Neuronal stem cell (in vitro differentiated cells): ENCODE results near the gene PLAAT3.
A peak's percentile ranks its signal among the peaks of the same experiment; 100 is the strongest.

Experiments
- DNase-seq: peaks from one replicate; pipeline ENCODE4 v3.0.0-alpha.2; 2013; ENCODE audit warnings: low spot score
- H2AFZ ChIP-seq: one replicate; pipeline ENCODE4 v1.6.1; 2013; ENCODE audit warnings: mild to moderate bottlenecking, low read length, inconsistent platforms
- H2AK5ac ChIP-seq: 2 replicates; pipeline ENCODE4 v1.6.1; 2013; ENCODE audit warnings: low read depth, mild to moderate bottlenecking, inconsistent platforms, low read length, moderate library complexity, mixed read lengths
- H2BK120ac ChIP-seq: 2 replicates; pipeline ENCODE4 v1.6.1; 2013; ENCODE audit warnings: low read depth, mild to moderate bottlenecking, inconsistent platforms, low read length, moderate library complexity, mixed read lengths
- H2BK12ac ChIP-seq: one replicate; pipeline ENCODE4 v1.6.1; 2013; ENCODE audit warnings: low read length, inconsistent platforms
- H2BK15ac ChIP-seq: 2 replicates; pipeline ENCODE4 v1.6.1; 2013; ENCODE audit warnings: mild to moderate bottlenecking, low read length, inconsistent platforms, mixed read lengths
- H2BK5ac ChIP-seq: one replicate; pipeline ENCODE4 v1.6.1; 2013; ENCODE audit warnings: inconsistent platforms, mild to moderate bottlenecking, low read length, moderate library complexity
- H3K14ac ChIP-seq: one replicate; pipeline ENCODE4 v1.6.1; 2013; ENCODE audit warnings: low read length, inconsistent platforms
- H3K18ac ChIP-seq: 2 replicates; pipeline ENCODE4 v1.6.1; 2013; ENCODE audit warnings: low read length, inconsistent platforms
- H3K23ac ChIP-seq: 2 replicates; pipeline ENCODE4 v1.6.1; 2013; ENCODE audit warnings: low read depth, mild to moderate bottlenecking, mixed read lengths, low read length, inconsistent platforms; ENCODE audit not compliant: poor library complexity
- H3K27ac ChIP-seq: replicated peaks from 3 replicates; pipeline ENCODE4 v1.5.1; 2013; ENCODE audit warnings: low read length, inconsistent platforms
- H3K27me3 ChIP-seq, 3 experiments: 2 replicates each; pipeline ENCODE4 v1.6.1; 2013; ENCODE audit warnings: low read length in 3 of 3, mild to moderate bottlenecking in 2 of 3, inconsistent platforms in 1 of 3, low read depth in 1 of 3, mixed read lengths in 1 of 3, moderate library complexity in 1 of 3; ENCODE audit not compliant: control insufficient read depth in 3 of 3, insufficient read depth in 3 of 3
- H3K36me3 ChIP-seq, 2 donors: replicated peaks in 1 of 2; 2 replicates each; pipeline ENCODE4 v1.6.1; 2013; ENCODE audit warnings: low read length in 2 of 2; ENCODE audit not compliant: control insufficient read depth in 2 of 2, insufficient read depth in 2 of 2
- H3K4ac ChIP-seq: 2 replicates; pipeline ENCODE4 v1.6.1; 2013; ENCODE audit warnings: inconsistent platforms, mild to moderate bottlenecking, low read length, moderate library complexity
- H3K4me1 ChIP-seq, 2 donors: 1 replicate in 1 of 2; 2 replicates in 1 of 2; pipeline ENCODE4 v1.6.1; 2013; ENCODE audit warnings: low read length in 2 of 2, low read depth in 1 of 2; ENCODE audit not compliant: control insufficient read depth in 2 of 2, insufficient read depth in 1 of 2
- H3K4me2 ChIP-seq: one replicate; pipeline ENCODE4 v1.6.1; 2013; ENCODE audit warnings: mild to moderate bottlenecking, low read length, inconsistent platforms; ENCODE audit not compliant: insufficient read depth, poor library complexity, severe bottlenecking
- H3K4me3 ChIP-seq, 2 donors: 2 replicates each; pipeline ENCODE4 v1.5.1; 2013; ENCODE audit warnings: low read length in 2 of 2, mild to moderate bottlenecking in 2 of 2, inconsistent platforms in 1 of 2, moderate library complexity in 1 of 2
- H3K79me1 ChIP-seq: one replicate; pipeline ENCODE4 v1.6.1; 2013; ENCODE audit warnings: low read depth, mild to moderate bottlenecking, inconsistent platforms, low read length, moderate library complexity
- H3K9ac ChIP-seq: one replicate; pipeline ENCODE4 v1.6.1; 2013; ENCODE audit warnings: mild to moderate bottlenecking, low read depth, low read length, inconsistent platforms; ENCODE audit not compliant: poor library complexity
- H3K9me3 ChIP-seq, 2 donors: replicated peaks in 1 of 2; 2 replicates each; pipeline versions ENCODE3 to v1.6.1; 2013; ENCODE audit warnings: low read length in 2 of 2, mild to moderate bottlenecking in 2 of 2, inconsistent platforms in 1 of 2, low read depth in 1 of 2, mixed read lengths in 1 of 2, moderate library complexity in 1 of 2; ENCODE audit not compliant: control insufficient read depth in 2 of 2, insufficient read depth in 1 of 2
- H4K8ac ChIP-seq: one replicate; pipeline ENCODE4 v1.6.1; 2013; ENCODE audit warnings: low read depth, mild to moderate bottlenecking, inconsistent platforms, low read length, moderate library complexity
- H4K91ac ChIP-seq: one replicate; pipeline ENCODE4 v1.6.1; 2013; ENCODE audit warnings: low read length, low read depth, mild to moderate bottlenecking, inconsistent platforms; ENCODE audit not compliant: poor library complexity
- WGBS, 2 donors: extraction: QIAGEN DNeasy Blood & Tissue Kit; methylation state at CpG; one replicate each; pipeline ENCODE4 v1.1.7; 2013; ENCODE audit warnings: missing lambda C conversion rate in 2 of 2, mixed read lengths in 1 of 2; ENCODE audit not compliant: insufficient read length in 2 of 2, insufficient replicate concordance in 1 of 2; ENCODE audit errors: extremely low coverage in 2 of 2; 5-methylcytosine and 5-hydroxymethylcytosine counted together

PLAAT3 gene

DNA sequence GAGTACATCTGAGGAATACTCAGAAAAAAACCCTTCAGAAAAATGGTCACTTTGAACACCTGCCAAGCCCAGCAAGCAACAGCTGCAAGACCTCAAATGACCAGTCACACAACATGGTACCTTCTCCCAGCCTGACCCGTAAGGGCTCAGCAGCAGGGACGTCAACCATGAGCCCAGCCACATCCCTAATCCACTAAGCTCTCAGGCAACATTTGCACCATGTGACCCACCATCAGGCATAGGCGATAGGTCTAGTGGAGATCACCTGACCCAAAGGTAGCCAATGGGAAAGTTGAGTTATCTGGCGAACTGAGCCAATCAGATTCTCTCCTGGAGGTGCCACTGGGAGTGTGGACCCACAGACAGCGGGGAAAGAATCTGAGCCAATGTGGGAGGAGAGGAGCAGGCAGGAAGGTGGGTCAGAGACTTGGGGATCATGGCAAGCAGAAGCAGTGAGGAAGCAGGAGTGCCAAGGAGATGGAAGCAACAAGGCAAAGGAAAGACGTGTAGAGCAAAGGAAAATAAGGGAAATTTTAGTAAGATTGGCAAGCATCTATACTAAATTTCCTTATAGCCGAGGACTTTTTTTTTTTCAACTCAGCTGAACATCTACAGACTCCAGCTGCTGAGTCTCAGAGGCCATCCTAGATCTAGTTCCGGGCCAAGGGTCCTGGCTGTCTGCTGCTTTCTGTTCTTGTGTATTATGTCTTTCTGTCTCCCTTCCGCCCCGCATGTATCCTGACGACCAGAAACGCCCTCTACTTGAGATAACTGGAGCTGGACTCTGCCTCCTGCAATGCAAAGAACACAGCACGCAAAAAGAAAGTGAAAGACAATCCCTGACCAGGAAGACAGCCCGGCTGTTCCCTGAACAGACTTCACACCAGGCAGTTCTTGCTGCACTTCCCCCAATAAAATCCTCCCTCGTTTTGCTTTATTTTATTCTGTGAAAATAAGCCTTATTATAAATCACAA, 40.1 kb downstream of the PLAAT3 start:
- Histone ChIP-seq H2BK12ac (no peak overlapping the region), H2BK15ac (no peak overlapping the region), H3K27ac (no peak overlapping the region), H3K14ac (no peak overlapping the region), H3K23ac (no peak overlapping the region), H3K4ac (no peak overlapping the region), H3K36me3 (no peaks in the 10 kb centered on the region), H4K8ac (no peak overlapping the region), H3K27me3 (no peaks in the 10 kb centered on the region), H2AFZ (peak overlapping the region; percentile 75), H3K4me3 (no peak overlapping the region), H2BK120ac (no peak overlapping the region), H3K9me3 (peaks cover 0 to 2% of the 10 kb centered on the region in 2 donors), H3K79me1 (no peaks in the 10 kb centered on the region), H2AK5ac (no peak overlapping the region), H3K4me1 (peaks cover 6 to 13% of the 10 kb centered on the region in 2 donors), H3K18ac (no peak overlapping the region), H4K91ac (no peak overlapping the region), H2BK5ac (no peak overlapping the region), H3K4me2 (no peak overlapping the region), H3K9ac (no peak overlapping the region)
- no CpG with 5 or more reads among the region's 15 CpGs for WGBS, 2 donors
- no peak for DNase-seq

DNA sequence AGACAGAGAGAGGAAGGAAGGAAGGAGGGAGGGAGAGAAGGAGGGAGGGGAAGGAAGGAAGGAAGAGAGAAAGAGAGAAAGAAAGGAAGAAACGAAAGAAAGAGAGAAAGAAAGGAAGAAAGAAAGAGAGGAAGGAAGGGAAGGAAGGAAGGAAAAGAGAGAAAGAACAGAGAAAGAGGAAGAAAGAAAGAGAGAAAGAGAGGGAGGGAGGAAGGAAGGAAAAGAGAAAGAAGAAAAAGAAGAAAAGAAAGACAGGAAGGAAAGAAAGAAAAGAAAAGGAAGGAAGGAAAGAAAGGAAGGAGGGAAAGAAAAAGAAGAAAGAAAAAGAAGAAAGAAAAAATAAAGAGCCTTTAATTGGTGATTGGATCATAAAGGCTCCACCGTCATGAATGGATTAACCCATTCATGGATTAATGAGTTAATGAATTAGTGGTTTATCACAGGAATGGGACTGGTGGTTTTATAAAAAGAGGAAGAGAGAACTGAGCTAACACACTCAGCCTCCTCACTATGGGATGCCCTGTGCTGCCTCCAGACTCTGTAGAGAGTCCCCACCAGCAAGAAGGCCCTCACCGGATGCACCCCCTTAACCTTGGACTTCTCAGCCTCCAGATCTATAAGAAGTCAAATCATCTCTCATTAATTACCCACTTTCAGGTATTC, 42.1 kb downstream of the PLAAT3 start:
- Histone ChIP-seq H2AK5ac (no peak overlapping the region), H3K4me2 (no peak overlapping the region), H3K9ac (no peak overlapping the region), H4K8ac (no peak overlapping the region), H3K14ac (no peak overlapping the region), H2BK15ac (no peak overlapping the region), H3K27ac (no peak overlapping the region), H3K4ac (no peak overlapping the region), H3K4me3 (no peak overlapping the region), H2BK12ac (no peak overlapping the region), H3K79me1 (no peaks in the 10 kb centered on the region), H3K18ac (no peak overlapping the region), H3K27me3 (no peaks in the 10 kb centered on the region), H3K36me3 (no peaks in the 10 kb centered on the region), H2AFZ (no peak overlapping the region), H3K4me1 (peaks cover 11 to 13% of the 10 kb centered on the region in 2 donors), H4K91ac (no peak overlapping the region), H3K23ac (no peak overlapping the region), H3K9me3 (peaks cover 0 to 2% of the 10 kb centered on the region in 2 donors), H2BK5ac (no peak overlapping the region), H2BK120ac (no peak overlapping the region)
- DNase-seq, result no peak
- no CpG with 5 or more reads among the region's 3 CpGs for WGBS, 2 donors

DNA sequence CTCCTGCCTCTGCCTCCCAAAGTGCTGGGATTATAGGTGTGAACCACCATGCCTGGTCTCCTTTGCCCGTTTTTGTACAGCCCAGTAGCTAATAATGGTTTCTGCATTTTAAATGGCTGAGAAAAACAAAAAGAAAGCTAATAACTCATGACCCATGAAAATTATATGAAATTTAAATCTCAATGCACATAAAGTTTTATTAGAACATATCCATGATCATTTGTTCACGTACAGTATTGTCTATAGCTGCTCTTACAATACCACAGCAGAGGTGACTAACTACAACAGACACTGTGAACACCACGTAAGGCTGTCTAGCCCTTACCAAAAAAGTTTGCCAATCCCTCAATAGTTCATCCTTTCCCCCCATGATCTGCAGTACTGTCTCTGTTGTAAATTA, 44.7 kb downstream of the PLAAT3 start:
- no peak overlapping the region for H2BK15ac ChIP-seq
- H2BK12ac ChIP-seq, result no peak overlapping the region
- peaks cover 6 to 10% of the 10 kb centered on the region in 2 donors for H3K4me1 ChIP-seq
- no peak overlapping the region for H2BK120ac ChIP-seq
- no peak overlapping the region for H4K91ac ChIP-seq
- H3K4me2 ChIP-seq, result no peak overlapping the region
- DNase-seq, result no peak
- no peak overlapping the region for H3K14ac ChIP-seq
- H2BK5ac ChIP-seq, result no peak overlapping the region
- H3K27me3 ChIP-seq, result no peaks in the 10 kb centered on the region
- no peak overlapping the region for H3K23ac ChIP-seq
- no peak overlapping the region for H4K8ac ChIP-seq
- no peak overlapping the region for H3K4ac ChIP-seq
- H2AK5ac ChIP-seq, result no peak overlapping the region
- no peak overlapping the region for H3K4me3 ChIP-seq
- H3K36me3 ChIP-seq, result no peaks in the 10 kb centered on the region
- no peak overlapping the region for H3K9ac ChIP-seq
- no peak overlapping the region for H2AFZ ChIP-seq
- no peaks in the 10 kb centered on the region for H3K79me1 ChIP-seq
- H3K9me3 ChIP-seq, result peaks cover 0 to 2% of the 10 kb centered on the region in 2 donors
- no peak overlapping the region for H3K27ac ChIP-seq
- WGBS, 2 donors, result no CpG with 5 or more reads among the region's 3 CpGs
- no peak overlapping the region for H3K18ac ChIP-seq
